OCI-LY1 (cell line): Measurements from ENCODE around the gene TRIM14.

Experiments
- CTCF ChIP-seq: fragments of 200-600 bp; sonication (generic), shearing (Covaris generic); IDR thresholded peaks from 2 replicates; pipeline ENCODE4 v1.5.1; 2017; ENCODE audit warnings: mild to moderate bottlenecking, antibody characterized with exemption, low read length, moderate library complexity, mixed read lengths
- EZH2 ChIP-seq: fragments of 200-600 bp; sonication (generic), shearing (Covaris generic); IDR thresholded peaks from 2 replicates; pipeline ENCODE4 v1.8.0; 2017; ENCODE audit warnings: borderline replicate concordance, mixed run types, mild to moderate bottlenecking, antibody characterized with exemption, low read length, moderate library complexity, mixed read lengths

- no peak for TF ChIP-seq CTCF
- no peak for TF ChIP-seq EZH2
These were observed 87.9 kb downstream of the TRIM14 start for GRCh38 chr9:98031169-98031568.
